HEK293 (cell line): ENCODE measurements around the gene KCNMA1.

ENCODE experiments used
- CTCF ChIA-PET: fragments of 350-600 bp; formaldehyde crosslinking; extraction: SDS; loops from one replicate; lab custom pipeline; 2021; ENCODE audit warnings: antibody characterized with exemption; lab: Yijun Ruan, JAX
- POLR2A ChIA-PET: fragments of 300-600 bp; formaldehyde crosslinking; extraction: SDS; loops from one replicate; lab custom pipeline; 2020; ENCODE audit warnings: antibody characterized with exemption, inconsistent platforms; lab: Yijun Ruan, JAX
- H3K27ac ChIP-seq: fragments of 200-500 bp; sonication (Bioruptor generic); 2 replicates; pipeline ENCODE4 v1.5.1; 2014; ENCODE audit warnings: low read depth, low read length, control low read depth, inconsistent platforms; ENCODE audit errors: extremely low read depth
- H3K36me3 ChIP-seq, 2 experiments: fragments of 200-500 bp in 1 of 2; sonication (Bioruptor generic) in 1 of 2; 1 replicate in 1 of 2; 2 replicates in 1 of 2; pipeline ENCODE4 v1.5.1; 2014 to 2017; ENCODE audit warnings: inconsistent platforms in 2 of 2, low read length in 2 of 2; ENCODE audit not compliant: control insufficient read depth in 2 of 2, insufficient read depth in 1 of 2
- H3K4me1 ChIP-seq: fragments of 200-500 bp; sonication (Bioruptor generic); 2 replicates; pipeline ENCODE4 v1.5.1; 2014; ENCODE audit warnings: mild to moderate bottlenecking, low read length, inconsistent platforms; ENCODE audit not compliant: control insufficient read depth, insufficient read depth
- H3K4me3 ChIP-seq: 2 replicates; pipeline ENCODE4 v1.5.1; 2011; ENCODE audit warnings: low read depth, mild to moderate bottlenecking, control low read depth, low read length, moderate library complexity
- H3K9me3 ChIP-seq: fragments of 200-500 bp; sonication (Bioruptor generic); 2 replicates; pipeline ENCODE4 v1.5.1; 2014; ENCODE audit warnings: low read depth, low read length, inconsistent platforms; ENCODE audit not compliant: control insufficient read depth, insufficient read depth
- BCL11A ChIP-seq: fragments of 450-650 bp; formaldehyde crosslinking; IDR thresholded peaks from 2 replicates; pipeline ENCODE4 v1.5.1; 2016; ENCODE audit warnings: low read depth, missing biosample characterization, missing genetic modification characterization
- GLIS1 ChIP-seq: fragments of 450-650 bp; formaldehyde crosslinking; IDR thresholded peaks from 2 replicates; pipeline ENCODE4 v1.5.1; 2016; ENCODE audit warnings: missing biosample characterization, missing genetic modification characterization
- KLF7 ChIP-seq: fragments of 450-650 bp; formaldehyde crosslinking; IDR thresholded peaks from 2 replicates; pipeline ENCODE4 v1.5.1; 2016; ENCODE audit warnings: missing biosample characterization, missing genetic modification characterization, borderline replicate concordance
- MZF1 ChIP-seq: fragments of 450-650 bp; formaldehyde crosslinking; IDR thresholded peaks from 2 replicates; pipeline ENCODE4 v1.5.1; 2017; ENCODE audit warnings: missing biosample characterization, missing genetic modification characterization, borderline replicate concordance
- OSR2 ChIP-seq: fragments of 450-650 bp; formaldehyde crosslinking; IDR thresholded peaks from 2 replicates; pipeline ENCODE4 v1.5.1; 2016; ENCODE audit warnings: missing biosample characterization, missing genetic modification characterization
- PRDM2 ChIP-seq: fragments of 450-650 bp; formaldehyde crosslinking; IDR thresholded peaks from 2 replicates; pipeline ENCODE4 v1.5.1; 2016; ENCODE audit warnings: missing biosample characterization, missing genetic modification characterization, borderline replicate concordance
- RBAK ChIP-seq: fragments of 450-650 bp; formaldehyde crosslinking; IDR thresholded peaks from 2 replicates; pipeline ENCODE4 v1.5.1; 2016; ENCODE audit warnings: missing biosample characterization, missing genetic modification characterization
- ZBTB6 ChIP-seq: fragments of 450-650 bp; formaldehyde crosslinking; IDR thresholded peaks from 2 replicates; pipeline ENCODE4 v1.5.1; 2017; ENCODE audit warnings: missing biosample characterization, missing genetic modification characterization
- ZBTB8A ChIP-seq: fragments of 450-650 bp; formaldehyde crosslinking; IDR thresholded peaks from 2 replicates; pipeline ENCODE4 v1.5.1; 2016; ENCODE audit warnings: missing biosample characterization, missing genetic modification characterization
- ZFHX2 ChIP-seq: fragments of 450-650 bp; formaldehyde crosslinking; conservative IDR thresholded peaks from 2 replicates; pipeline ENCODE4 v1.5.1; 2016; ENCODE audit warnings: missing biosample characterization, missing genetic modification characterization
- ZNF121 ChIP-seq: fragments of 450-650 bp; formaldehyde crosslinking; IDR thresholded peaks from 2 replicates; pipeline ENCODE4 v1.5.1; 2016; ENCODE audit warnings: missing biosample characterization, missing genetic modification characterization
- ZNF140 ChIP-seq: fragments of 450-650 bp; formaldehyde crosslinking; IDR thresholded peaks from 2 replicates; pipeline ENCODE4 v1.5.1; 2016; ENCODE audit warnings: missing biosample characterization, missing genetic modification characterization
- ZNF175 ChIP-seq: fragments of 450-650 bp; formaldehyde crosslinking; IDR thresholded peaks from 2 replicates; pipeline ENCODE4 v1.5.1; 2016; ENCODE audit warnings: missing biosample characterization, missing genetic modification characterization
- ZNF350 ChIP-seq: fragments of 450-650 bp; formaldehyde crosslinking; IDR thresholded peaks from 2 replicates; pipeline ENCODE4 v1.5.0; 2017; ENCODE audit warnings: missing biosample characterization, mild to moderate bottlenecking, missing genetic modification characterization
- ZNF37A ChIP-seq: fragments of 450-650 bp; IDR thresholded peaks from 2 replicates; pipeline ENCODE4 v1.5.1; 2018; ENCODE audit warnings: missing biosample characterization, missing genetic modification characterization
- ZNF416 ChIP-seq: fragments of 450-650 bp; formaldehyde crosslinking; IDR thresholded peaks from 2 replicates; pipeline ENCODE4 v1.5.1; 2016; ENCODE audit warnings: missing biosample characterization, missing genetic modification characterization
- ZNF639 ChIP-seq: fragments of 450-650 bp; formaldehyde crosslinking; IDR thresholded peaks from 2 replicates; pipeline ENCODE4 v1.5.1; 2016; ENCODE audit warnings: missing biosample characterization, missing genetic modification characterization
- ZNF701 ChIP-seq: fragments of 450-650 bp; formaldehyde crosslinking; IDR thresholded peaks from 2 replicates; pipeline ENCODE4 v1.5.1; 2016; ENCODE audit warnings: missing biosample characterization, missing genetic modification characterization
- ZNF837 ChIP-seq: fragments of 450-650 bp; formaldehyde crosslinking; IDR thresholded peaks from 2 replicates; pipeline ENCODE4 v1.5.1; 2016; ENCODE audit warnings: missing biosample characterization, missing genetic modification characterization
- TF ChIP-seq, protein P1 (sequence below): fragments of 450-650 bp; formaldehyde crosslinking; IDR thresholded peaks from 2 replicates; pipeline ENCODE4 v1.5.1; 2016; ENCODE audit warnings: missing biosample characterization, missing genetic modification characterization

Gene KCNMA1

DNA sequence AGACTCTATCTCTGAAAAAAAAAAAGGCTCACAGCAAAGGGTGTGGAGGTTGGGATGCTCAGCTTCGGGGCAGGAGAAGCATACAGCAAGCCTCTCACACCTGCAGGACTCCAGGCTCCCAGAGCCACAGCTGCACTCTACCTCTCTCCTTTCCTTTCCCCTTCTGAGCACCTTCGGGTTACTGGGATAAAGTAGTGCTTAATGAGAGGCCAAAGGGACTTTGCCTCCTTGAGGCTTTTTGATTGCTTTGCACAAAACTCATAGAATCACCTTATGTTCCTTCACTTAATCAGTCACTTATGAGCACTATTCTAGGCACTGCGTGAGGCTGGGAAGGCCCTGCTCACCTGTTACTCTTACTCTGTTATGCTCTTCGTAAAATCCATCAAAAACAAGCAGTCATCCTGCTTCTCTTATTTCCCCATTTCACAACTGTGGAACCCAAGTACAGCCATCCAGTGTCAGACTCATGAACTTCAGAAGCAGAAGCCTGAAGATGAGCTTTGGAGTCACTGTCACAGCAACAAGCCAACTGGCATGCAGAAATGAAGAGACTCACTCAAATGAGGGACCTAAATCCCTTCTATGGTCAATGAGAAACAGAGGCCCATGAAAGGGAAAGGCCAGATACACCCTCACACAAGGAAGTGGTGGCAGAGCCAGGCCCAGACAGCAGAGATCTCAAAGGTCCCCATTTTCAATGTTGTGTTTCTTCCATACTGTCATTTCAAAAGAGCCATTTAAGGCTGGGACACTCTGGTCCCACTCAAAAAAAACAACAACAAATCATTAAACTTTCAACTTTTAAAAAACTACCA is 205.4 kb downstream of the KCNMA1 start:
- Histone ChIP-seq H3K4me3 (no peak overlapping the region), H3K27ac (no peak overlapping the region), H3K36me3 (no peaks in the 10 kb centered on the region), H3K4me1 (no peaks in the 10 kb centered on the region), H3K9me3 (no peaks in the 10 kb centered on the region)
- ChIA-PET POLR2A (no interaction called here), CTCF (no interaction called here)
- TF ChIP-seq BCL11A, result no peak
- no peak for TF ChIP-seq GLIS1 (tag by site-specific recombination)
- no peak for TF ChIP-seq ZNF639 (tag by site-specific recombination)
- no peak for TF ChIP-seq ZNF350 (tag by site-specific recombination)

GRCh38 chr10:77431209-77431611 is 206.4 kb downstream of the KCNMA1 start:
- CTCF ChIA-PET, result interaction anchor here (0.7 kb wide), 1 partner anchor 135 kb away, joined by 4 read pairs; no protein-coding TSS in a partner anchor
- TF ChIP-seq ZFHX2 (tag by site-specific recombination) (no peak), ZNF140 (tag by site-specific recombination) (no peak)
- TF ChIP-seq, protein P1, sequence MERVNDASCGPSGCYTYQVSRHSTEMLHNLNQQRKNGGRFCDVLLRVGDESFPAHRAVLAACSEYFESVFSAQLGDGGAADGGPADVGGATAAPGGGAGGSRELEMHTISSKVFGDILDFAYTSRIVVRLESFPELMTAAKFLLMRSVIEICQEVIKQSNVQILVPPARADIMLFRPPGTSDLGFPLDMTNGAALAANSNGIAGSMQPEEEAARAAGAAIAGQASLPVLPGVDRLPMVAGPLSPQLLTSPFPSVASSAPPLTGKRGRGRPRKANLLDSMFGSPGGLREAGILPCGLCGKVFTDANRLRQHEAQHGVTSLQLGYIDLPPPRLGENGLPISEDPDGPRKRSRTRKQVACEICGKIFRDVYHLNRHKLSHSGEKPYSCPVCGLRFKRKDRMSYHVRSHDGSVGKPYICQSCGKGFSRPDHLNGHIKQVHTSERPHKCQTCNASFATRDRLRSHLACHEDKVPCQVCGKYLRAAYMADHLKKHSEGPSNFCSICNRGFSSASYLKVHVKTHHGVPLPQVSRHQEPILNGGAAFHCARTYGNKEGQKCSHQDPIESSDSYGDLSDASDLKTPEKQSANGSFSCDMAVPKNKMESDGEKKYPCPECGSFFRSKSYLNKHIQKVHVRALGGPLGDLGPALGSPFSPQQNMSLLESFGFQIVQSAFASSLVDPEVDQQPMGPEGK (tag by site-specific recombination), result no peak
- H3K36me3 ChIP-seq, result no peaks in the 10 kb centered on the region
- no peaks in the 10 kb centered on the region for H3K9me3 ChIP-seq
- H3K27ac ChIP-seq, result no peak overlapping the region
- H3K4me3 ChIP-seq, result no peak overlapping the region
- no peaks in the 10 kb centered on the region for H3K4me1 ChIP-seq
- POLR2A ChIA-PET, result no interaction called here

- no peaks in the 10 kb centered on the region for H3K4me1 ChIP-seq
- H3K4me3 ChIP-seq, result no peak overlapping the region
- H3K27ac ChIP-seq, result no peak overlapping the region
- CTCF ChIA-PET, result no interaction called here
- H3K9me3 ChIP-seq, result no peaks in the 10 kb centered on the region
- H3K36me3 ChIP-seq, result no peaks in the 10 kb centered on the region
- POLR2A ChIA-PET, result no interaction called here
- no peak for TF ChIP-seq ZBTB8A (tag by site-specific recombination)
- no peak for TF ChIP-seq ZBTB6 (tag by site-specific recombination)
- no peak for TF ChIP-seq ZNF416 (tag by site-specific recombination)
- no peak for TF ChIP-seq ZNF121 (tag by site-specific recombination)
- no peak for TF ChIP-seq KLF7 (tag by site-specific recombination)
- no peak for TF ChIP-seq MZF1 (tag by site-specific recombination)
- no peak for TF ChIP-seq ZNF701 (tag by site-specific recombination)
- no peak for TF ChIP-seq ZNF837
- TF ChIP-seq RBAK (tag by site-specific recombination), result no peak
- no peak for TF ChIP-seq OSR2 (tag by site-specific recombination)
- no peak for TF ChIP-seq PRDM2 (tag by site-specific recombination)
- TF ChIP-seq ZNF175, result no peak
- no peak for TF ChIP-seq ZNF37A (tag by site-specific recombination)
Measured at GRCh38 chr10:77430530-77430929, 207.1 kb downstream of the KCNMA1 start.
